ENCODE data around the gene CLCN7. TPM values are rescaled to one million over a fixed set of nuclear protein-coding genes. Genes with fewer than 3 reads are reported as not detected.

Gene CLCN7
- total and polyA plus RNA-seq, 2 donors (not counting 3 experiments of a cell fraction or from before 2014, with no cell fraction given) = 59.8 to 94.9 TPM

- Histone ChIP-seq H3K27ac (ENCODE audit: insufficient read depth, low read depth, low read length) (no peak overlapping the region), H3K4me3 (replicated peaks in 1 of 3; ENCODE audit: insufficient read depth in 1 of 3, low read depth in 1 of 3, low read length in 3 of 3) (no peak overlapping the region), H2AFZ (ENCODE audit: low read depth, low read length) (no peak overlapping the region), H3K9ac (replicated peaks; ENCODE audit: extremely low read depth, insufficient read depth, low read length) (no peak overlapping the region), H3K36me3 (ENCODE audit: control insufficient read depth in 2 of 2, extremely low read depth in 1 of 2, insufficient read depth in 2 of 2, low read length in 2 of 2) (peaks cover 0 to 21% of the 10 kb centered on the region in 2 experiments), H4K20me1 (replicated peaks; ENCODE audit: control insufficient read depth, extremely low read depth, insufficient read depth, low read length) (no peaks in the 10 kb centered on the region), H3K79me2 (ENCODE audit: control insufficient read depth, insufficient read depth, low read length) (no peaks in the 10 kb centered on the region), H3K4me2 (ENCODE audit: insufficient read depth, low read length) (no peak overlapping the region), H3K27me3 (ENCODE audit: control insufficient read depth in 2 of 2, insufficient read depth in 2 of 2, low read length in 2 of 2) (no peaks in the 10 kb centered on the region), H3K9me1 (replicated peaks; ENCODE audit: control insufficient read depth, extremely low read depth, insufficient read depth, low read length) (no peaks in the 10 kb centered on the region), H3K4me1 (ENCODE audit: control insufficient read depth, extremely low read depth, insufficient read depth, low read length) (no peaks in the 10 kb centered on the region), H3K9me3 (replicated peaks; ENCODE audit: control insufficient read depth, insufficient read depth, low read length) (no peaks in the 10 kb centered on the region)
- intact Hi-C loops (cut with micrococcal nuclease) (no loop called here), dilution Hi-C loops (cut with MboI; ENCODE audit: extremely low pct_ligation_motif_present, low sequenced_read_pairs) (no loop called here)
- FAIRE-seq (no peak), DNase-seq (ENCODE audit: low read depth, low spot score) (no peak)
- TF ChIP-seq JUN (IDR thresholded peaks at IDR 0.05; ENCODE audit: borderline replicate concordance, insufficient read depth, insufficient read length, low read depth) = no peak
- TF ChIP-seq FOS (IDR thresholded peaks at IDR 0.05; ENCODE audit: borderline replicate concordance, insufficient read depth, low read length) = no peak
- no peak for TF ChIP-seq GATA2 (IDR thresholded peaks at IDR 0.05; ENCODE audit: insufficient read depth, insufficient read length, low read depth, low read length)
- TF ChIP-seq MYC (IDR thresholded peaks at IDR 0.05; ENCODE audit: low read depth, low read length) = no peak
- TF ChIP-seq CTCF (IDR thresholded peaks at IDR 0.05; ENCODE audit: extremely low read depth in 1 of 2, insufficient read depth in 1 of 2, low read depth in 1 of 2, low read length in 2 of 2) = no peak
- TF ChIP-seq MAX (IDR thresholded peaks at IDR 0.05; ENCODE audit: insufficient read depth, insufficient read length) = no peak
- no peak for TF ChIP-seq POLR2A (IDR thresholded peaks at IDR 0.05; ENCODE audit: low read depth, low read length)
- no peak for TF ChIP-seq EZH2 (IDR thresholded peaks at IDR 0.05; ENCODE audit: borderline replicate concordance, low read depth, low read length, severe bottlenecking)
- no peak for TF ChIP-seq POLR2AphosphoS5 (IDR thresholded peaks at IDR 0.05; ENCODE audit: insufficient read depth, low read depth, low read length)
- BruUV-seq (replicated peaks) = no TSS peak
- POLR2A ChIA-PET = no interaction called here
- CTCF ChIA-PET = no interaction called here
Measured at GRCh38 chr16:1446296-1447080, 28.3 kb downstream of the CLCN7 start.
